Peyer's patch (tissue), 4 donors: ENCODE results near the gene PUSL1.

Experiments used
- POLR2A ChIP-seq, 2 donors: fragments of 450-650 bp; IDR thresholded peaks; one replicate each; pipeline ENCODE4 v1.5.1; 2017; ENCODE audit warnings: antibody characterized with exemption in 2 of 2, mild to moderate bottlenecking in 2 of 2, moderate library complexity in 2 of 2
- TF ChIP-seq, protein P1 (sequence below), 6 experiments: fragments of 450-650 bp in 4 of 6; fragments of 200-600 bp in 2 of 6; sonication (generic) in 1 of 6; IDR thresholded peaks; one replicate each; pipeline ENCODE4 v1.5.1; 2017 to 2019; ENCODE audit warnings: antibody characterized with exemption in 6 of 6, mild to moderate bottlenecking in 3 of 6, moderate library complexity in 1 of 6

DNA sequence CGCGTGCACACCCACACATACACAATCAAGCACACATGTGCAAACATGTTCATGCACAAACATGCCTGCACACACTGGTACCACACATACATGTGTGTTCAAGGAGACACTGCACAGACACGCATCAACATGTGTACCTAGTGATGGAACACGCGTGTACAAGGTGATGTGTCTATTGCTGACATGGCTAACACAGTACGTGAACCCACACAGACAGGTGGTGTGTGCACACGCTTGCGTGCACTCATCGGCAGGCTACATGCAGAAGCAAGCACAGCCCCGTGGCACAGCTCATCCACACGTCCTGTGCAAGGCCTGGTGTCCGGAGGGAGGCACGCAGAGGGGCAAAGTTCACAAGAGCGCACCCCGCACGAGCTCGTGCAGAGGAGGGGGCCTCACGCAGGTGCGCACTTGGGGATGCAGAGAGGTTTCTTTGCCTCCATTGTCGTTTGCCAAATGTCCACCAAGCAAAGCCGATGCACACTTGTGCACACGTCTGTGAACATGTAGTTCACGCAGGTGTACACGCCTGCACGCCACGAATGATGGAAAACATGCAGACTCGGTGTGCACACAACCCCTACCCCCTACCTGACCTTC is 1.6 kb upstream of the PUSL1 start:
- TF ChIP-seq POLR2A (IDR thresholded peaks at IDR 0.05): no peak
- TF ChIP-seq, protein P1, sequence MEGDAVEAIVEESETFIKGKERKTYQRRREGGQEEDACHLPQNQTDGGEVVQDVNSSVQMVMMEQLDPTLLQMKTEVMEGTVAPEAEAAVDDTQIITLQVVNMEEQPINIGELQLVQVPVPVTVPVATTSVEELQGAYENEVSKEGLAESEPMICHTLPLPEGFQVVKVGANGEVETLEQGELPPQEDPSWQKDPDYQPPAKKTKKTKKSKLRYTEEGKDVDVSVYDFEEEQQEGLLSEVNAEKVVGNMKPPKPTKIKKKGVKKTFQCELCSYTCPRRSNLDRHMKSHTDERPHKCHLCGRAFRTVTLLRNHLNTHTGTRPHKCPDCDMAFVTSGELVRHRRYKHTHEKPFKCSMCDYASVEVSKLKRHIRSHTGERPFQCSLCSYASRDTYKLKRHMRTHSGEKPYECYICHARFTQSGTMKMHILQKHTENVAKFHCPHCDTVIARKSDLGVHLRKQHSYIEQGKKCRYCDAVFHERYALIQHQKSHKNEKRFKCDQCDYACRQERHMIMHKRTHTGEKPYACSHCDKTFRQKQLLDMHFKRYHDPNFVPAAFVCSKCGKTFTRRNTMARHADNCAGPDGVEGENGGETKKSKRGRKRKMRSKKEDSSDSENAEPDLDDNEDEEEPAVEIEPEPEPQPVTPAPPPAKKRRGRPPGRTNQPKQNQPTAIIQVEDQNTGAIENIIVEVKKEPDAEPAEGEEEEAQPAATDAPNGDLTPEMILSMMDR (IDR thresholded peaks at IDR 0.05): no peak
